GM19239 (cell line): ENCODE measurements around the gene LONP2.
"Not testable (repeated sequence)": the region's sequence is repeated elsewhere in the genome, so short reads cannot be mapped to it uniquely, and the experiment has no call there.

Experiments
- DNase-seq: peaks from one replicate; pipeline ENCODE4 v3.0.0; 2011; ENCODE audit warnings: low spot score; ENCODE audit not compliant: insufficient read length
- FAIRE-seq: peaks from 2 replicates; lab custom pipeline; 2011; peaks lifted over from hg19 to GRCh38; lab: Jason Lieb, UNC

Gene LONP2

DNA sequence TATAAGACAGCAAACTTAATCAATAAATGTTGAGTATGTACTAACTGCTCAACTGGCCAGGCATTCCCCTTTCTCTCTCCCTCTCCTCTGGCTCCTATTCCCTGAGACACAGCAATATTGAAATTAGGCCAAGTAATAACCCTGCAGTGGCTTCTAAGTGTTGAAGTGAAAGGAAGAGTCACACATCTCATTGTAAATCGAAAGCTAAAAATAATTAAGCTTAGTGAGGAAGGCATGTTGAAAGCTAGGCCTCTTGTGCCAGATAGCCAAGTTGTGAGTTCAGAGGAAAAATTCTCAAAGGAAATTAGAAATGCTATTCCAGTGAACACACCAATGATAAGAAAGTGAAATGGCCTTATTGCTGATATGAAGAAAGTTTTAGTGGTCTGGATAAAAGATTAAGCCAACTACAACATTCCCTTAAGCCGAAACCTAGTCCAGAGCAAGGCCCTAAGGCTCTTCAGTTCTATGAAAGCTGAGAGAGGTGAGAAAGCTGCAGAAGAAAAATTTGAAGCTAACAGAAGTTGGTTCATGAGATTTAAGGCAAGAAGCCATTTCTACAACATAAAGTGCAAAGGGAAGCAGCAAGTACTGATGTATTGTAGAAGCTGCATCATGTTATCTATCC, 38.6 kb downstream of the LONP2 start:
- FAIRE-seq (no peak), DNase-seq (no peak)

GRCh38 chr16:48284772-48285409, 40.8 kb downstream of the LONP2 start:
- DNase-seq, result peak; percentile 9
- no peak for FAIRE-seq

DNA sequence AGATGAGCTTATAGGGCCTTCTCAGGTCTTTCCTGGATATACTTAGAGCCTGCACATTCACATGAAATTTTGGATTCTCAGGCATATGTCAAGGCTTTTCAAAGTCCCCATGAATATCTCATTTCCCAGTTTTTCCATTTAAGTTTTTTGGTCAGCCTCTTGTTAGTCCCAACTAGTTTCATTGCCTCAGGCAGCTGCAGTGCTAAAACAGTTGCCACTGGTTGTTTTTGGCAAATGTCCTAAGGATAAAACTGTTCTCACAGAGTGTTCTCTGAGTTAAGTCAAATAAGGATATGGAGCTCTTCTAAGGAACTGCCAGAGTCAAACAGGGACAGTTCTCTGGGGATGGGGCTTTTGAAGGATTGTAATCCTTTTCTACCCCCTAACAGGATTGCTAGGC, 43.1 kb downstream of the LONP2 start:
- DNase-seq (no peak), FAIRE-seq (no peak)

GRCh38 chr16:48291303-48291702, 47.2 kb downstream of the LONP2 start:
- DNase-seq, result no peak
- no peak for FAIRE-seq

DNA sequence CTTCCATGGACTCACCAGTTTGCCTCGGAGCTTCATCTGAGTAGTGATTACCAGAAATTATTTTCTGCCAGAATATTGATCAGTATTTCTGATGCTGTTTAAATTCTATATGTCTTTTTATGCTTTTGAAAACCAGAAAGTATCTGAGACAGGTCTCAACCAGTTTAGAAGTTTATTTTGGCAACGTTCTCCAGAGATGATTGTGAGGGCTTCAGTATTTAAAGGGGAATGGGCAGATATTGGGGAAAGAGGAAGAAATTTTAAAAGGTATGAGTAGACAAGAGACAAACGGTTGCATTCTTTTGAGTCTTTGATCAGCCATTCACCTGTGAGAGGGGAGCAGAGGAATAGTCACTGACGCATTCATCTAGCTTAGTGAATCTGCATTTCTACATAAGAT, 47.7 kb downstream of the LONP2 start:
- DNase-seq (no peak), FAIRE-seq (no peak)

DNA sequence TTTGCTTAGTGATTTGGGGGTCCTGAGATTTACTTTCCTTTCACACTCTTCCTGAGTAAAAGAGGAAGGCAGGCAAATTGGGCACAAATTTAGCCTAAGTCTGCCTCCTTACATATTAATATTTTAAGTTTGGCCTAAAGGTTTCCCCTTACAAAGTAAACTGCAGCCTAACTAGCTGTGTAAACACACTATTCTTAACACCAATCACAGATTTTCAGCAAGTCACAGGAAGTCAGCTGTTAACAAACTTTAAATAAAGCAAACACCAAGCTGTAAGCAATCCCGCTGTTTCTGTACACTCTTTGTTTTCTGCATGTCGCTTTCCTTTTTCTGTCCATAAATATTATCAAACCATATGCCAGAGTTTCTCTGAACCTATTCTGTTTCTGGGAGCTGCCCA, 48.4 kb downstream of the LONP2 start:
- no peak for DNase-seq
- FAIRE-seq, result no peak

DNA sequence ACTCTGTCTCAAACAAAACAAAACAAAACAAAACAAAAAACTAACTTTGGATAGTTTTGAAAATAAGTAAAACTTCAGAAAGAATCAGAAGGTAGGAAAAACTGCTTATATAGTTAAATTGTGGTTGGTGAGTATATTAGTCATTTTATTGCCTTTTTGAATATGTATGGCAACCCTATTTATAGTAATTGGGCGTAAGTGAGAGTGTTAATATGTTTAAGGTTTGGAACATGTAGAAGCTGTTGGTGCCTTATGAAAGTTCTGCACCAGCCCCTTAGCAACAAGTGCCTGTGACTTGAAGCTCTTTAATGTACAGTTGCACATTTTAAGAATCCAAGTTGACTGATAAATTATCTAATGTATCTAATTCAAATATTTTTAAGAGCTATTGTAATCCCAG, 50.6 kb downstream of the LONP2 start:
- no peak for DNase-seq
- no peak for FAIRE-seq

DNA sequence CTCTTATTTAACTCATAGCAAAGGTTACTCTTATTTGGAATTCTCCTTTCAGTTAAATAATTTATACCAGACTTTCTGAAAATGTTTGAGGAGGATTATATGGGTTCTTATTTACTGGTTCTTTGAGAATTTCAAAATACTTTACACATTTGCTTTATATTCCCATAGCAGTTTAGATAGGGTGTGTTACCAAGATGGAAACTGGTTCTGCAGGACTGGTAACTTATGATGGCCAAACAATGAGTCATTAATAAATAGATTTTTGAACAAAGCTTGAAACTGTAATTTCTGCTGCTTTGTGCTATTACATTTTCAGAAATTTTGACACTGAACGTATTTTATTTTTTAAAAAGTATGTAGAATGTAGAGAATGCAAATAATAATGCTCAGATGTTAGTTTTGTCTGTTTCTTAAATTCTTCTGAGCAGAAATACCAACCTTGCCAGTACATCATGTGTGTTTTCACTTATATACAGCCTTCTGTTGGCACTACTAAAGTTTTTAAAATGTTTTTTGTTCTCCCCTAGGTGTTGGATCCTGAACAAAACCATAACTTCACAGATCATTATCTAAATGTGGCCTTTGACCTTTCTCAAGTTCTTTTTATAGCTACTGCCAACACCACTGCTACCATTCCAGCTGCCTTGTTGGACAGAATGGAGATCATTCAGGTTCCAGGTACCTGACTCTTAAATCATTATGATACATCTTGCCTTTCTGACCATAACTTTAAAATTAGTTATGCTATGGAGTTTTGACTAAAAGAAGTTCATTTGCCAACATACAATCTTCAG, 51.6 kb downstream of the LONP2 start:
- no peak for FAIRE-seq

GRCh38 chr16:48299471-48299870, 55.4 kb downstream of the LONP2 start:
- FAIRE-seq (no peak), DNase-seq (no peak)

More for the DNA sequence above, 51.6 kb downstream of the LONP2 start:
- no peak for DNase-seq

GRCh38 chr16:48300391-48300856, 56.3 kb downstream of the LONP2 start:
- FAIRE-seq (no peak), DNase-seq (no peak)

GRCh38 chr16:48308535-48308934, 64.4 kb downstream of the LONP2 start:
- DNase-seq, result no peak
- no peak for FAIRE-seq

DNA sequence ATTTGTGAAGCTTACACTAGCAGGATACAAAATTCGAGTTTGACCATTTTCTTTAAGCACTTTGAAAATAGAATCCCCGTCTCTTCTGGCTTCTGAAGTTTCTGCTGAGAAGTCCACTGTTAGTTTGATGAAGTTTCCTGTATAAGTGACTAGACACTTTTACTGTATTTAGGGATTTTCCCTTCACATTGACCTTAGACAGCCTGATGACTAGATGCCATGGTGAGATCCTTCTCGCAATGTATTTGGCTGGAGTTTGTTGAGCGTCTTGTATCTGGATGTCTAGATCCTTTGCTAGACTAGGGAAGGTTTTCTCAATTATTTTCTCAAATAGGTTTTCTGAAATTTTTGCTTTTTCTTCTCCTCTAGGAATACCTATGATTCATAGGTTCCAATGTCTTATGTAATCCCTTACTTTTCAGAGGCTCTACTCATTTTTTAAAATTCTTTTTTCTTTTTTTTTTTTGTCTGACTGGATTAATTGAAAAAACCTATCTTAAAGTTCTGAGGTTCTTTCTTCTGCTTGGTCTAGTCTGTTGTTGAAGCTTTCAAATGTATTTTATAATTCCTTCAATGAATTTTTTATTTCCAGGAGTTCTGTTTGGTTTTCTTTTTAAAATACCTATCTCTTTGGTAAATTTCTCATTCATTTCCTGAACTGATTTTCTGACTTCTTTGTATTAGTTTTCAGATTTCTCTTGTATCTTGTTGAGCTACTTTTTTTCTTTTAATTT, 67.0 kb downstream of the LONP2 start:
- FAIRE-seq (peak; percentile 11), DNase-seq (no peak)

- not testable (repeated sequence) for FAIRE-seq, DNase-seq
Measured at GRCh38 chr16:48313905-48314304, 69.8 kb downstream of the LONP2 start.

DNA sequence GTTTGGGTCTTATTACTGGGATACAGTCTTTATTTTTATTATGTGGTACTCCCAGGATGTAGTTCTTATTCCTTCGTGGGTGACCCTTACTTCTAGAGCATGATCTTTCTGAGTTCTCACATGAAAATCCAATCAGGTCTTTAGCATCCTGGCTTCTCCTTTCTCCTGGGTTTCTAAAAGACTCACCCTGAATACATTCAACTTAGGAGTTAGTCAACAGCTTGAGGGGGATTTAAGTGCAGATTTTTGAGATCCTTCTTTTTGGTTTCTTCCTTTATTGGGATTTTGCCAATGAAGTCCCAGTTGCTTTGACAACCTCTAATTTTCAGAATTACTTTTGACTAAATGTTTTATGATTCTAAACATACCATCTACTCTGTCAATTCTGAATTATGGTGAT, 72.9 kb downstream of the LONP2 start:
- FAIRE-seq (no peak), DNase-seq (no peak)

DNA sequence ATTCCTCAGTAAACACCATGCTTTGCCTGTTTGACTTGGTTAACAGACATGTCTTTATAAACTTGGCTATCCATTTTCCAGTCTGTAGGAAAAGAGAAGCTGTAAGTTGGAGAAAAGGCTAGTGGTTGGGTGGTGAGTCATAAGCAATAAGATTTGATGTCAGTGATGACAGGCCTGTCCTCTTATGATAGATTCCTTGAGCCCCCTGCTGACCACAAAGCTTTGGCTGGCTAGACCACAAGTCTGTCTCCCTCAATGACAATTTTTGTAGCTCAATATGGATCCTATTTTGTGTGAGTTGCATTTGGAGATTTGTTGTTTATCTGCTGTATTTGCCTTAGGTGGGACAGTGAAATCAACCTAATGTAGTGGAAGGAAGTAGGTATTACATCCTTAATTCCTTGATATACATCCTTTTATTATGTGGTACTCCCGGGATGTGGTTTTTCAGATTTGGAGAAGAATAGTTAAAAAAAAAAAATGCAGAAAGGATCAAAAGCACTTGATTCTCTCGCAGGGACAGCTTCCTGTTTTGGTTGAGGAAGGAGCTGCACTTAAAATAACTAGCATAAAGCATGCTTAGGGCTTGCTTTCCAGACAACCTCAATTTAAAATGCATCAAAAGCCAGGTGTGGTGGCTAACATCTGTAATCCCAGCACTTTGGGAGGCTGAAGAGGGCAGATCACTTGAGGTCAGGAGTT, 73.7 kb downstream of the LONP2 start:
- DNase-seq, result no peak
- no peak for FAIRE-seq

GRCh38 chr16:48318630-48319029, 74.5 kb downstream of the LONP2 start:
- DNase-seq (no peak), FAIRE-seq (no peak)

DNA sequence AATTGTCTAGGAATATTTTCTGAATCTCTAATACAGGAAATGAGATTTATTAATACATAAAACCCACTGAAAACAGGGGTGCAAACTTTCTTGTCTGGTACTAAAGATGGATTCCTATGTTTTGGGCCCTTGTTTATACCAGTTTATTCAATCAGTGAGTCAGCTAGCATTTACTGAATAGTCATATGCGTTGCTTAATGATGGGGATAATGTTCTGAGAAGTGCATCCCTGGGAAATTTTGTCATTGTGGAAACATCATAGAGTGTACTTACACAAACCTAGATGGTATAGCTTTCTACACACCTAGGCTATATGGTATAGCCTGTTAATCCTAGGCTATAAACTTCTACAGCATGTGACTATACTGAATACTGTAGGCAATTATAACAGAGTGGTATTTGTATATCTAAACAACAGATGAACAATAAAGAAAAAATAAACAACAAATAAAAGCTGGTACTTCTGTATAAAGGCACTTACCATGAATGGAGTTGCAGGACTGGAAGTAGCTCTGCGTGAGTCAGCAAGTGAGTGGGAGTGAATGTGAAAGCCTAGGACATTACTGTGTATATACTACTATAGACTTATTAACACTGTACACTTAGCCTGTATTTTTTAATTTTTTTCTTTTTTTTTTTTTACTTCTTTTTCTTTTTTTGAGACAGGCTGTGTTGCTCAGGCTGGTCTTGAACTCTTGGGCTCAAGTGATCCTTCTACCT, 77.4 kb downstream of the LONP2 start:
- FAIRE-seq (no peak), DNase-seq (no peak)

DNA sequence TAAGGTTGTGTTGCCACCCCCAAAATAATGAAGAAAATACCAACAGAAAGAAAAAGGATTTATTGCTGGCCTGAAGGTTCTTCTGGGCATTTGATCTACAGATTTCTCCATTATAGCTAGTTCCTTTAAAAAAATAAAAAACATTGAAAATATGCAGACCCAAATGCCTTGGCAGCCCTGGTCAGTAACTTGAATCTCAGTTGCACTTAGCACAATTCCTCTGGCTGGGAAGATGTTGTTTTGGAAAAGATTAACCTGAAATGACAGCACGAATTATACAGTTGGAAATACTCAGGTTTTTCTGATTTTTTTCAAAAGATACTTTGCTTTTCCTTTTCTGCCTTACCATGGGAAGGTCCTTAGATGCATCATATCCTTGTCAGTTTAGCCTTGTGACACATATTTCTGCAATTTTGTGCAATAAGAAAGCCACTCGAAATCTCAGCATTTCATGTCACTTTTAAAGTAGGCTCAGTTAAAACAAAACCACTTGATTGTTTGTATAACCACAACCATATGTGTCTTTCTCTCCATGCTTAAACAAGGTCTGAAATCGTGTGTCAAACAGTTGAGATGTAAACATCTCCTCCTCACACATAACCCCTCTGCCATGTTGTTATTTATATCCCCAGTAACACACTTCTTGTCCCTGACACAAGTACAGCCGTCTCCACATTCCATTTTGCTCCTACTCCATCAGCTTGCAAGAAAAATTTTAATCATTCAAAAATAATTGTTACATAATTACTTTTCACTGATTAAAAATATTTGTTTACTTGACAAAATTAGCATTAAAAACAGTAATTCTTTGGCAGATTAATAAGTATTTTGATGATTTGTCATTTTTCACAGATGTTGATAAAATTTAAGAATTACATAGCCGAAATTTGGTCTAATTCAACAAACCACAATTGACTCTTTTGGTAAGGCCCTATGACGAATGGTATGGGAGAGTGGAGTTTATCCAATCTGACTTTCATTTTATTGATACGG, 80.0 kb downstream of the LONP2 start:
- DNase-seq (no peak), FAIRE-seq (no peak)
